ENCODE results near the gene TJP3. TPM values are rescaled to one million over a fixed set of nuclear protein-coding genes. Genes with fewer than 3 reads are reported as not detected.
A peak's percentile ranks its signal among the peaks of the same experiment; 100 is the strongest.

The TJP3 gene
- total RNA-seq, 1 donor from 2014 or later, result 21.7 TPM

DNA sequence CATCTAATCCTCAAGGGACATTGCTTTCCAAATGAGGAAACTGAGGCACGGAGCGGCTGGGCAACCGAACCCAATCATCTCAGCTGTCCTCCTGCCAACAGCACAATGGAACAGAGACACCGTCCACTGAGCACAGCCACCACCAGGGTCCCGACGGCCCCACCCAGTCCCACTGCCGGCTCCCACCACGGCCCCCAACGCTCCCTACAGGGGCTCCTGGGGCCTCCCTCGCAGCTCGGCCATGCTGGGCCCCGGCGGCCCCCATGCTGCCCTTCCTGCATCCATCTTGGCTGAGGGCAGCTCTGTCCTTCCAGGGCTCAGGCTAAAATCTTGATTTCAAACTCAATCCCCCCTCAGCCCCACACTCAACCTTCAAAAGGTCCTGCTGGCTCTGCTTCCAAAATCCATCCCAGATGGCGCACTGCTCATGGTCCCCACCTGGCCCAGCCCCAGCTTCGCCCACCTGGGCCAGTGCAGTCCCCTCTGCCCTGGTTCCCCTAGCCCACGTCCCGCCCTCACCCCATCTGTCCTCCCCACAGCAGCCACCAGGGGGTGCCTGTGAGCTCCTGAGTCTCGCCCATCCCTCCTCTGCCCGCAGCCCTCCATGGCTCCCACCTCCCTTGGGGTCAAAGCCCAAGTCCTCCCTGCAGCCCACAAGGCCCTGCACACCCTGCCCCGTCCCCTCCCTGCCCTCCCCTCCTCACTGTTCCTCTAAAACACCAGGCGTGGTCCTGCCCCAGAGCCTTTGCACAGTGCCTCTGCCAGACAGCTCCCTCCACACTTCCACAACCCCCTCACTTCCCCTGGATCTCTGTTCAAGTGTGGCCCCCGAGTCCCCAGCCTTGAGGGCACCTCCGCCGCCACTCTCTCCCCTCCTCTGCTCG, 15.8 kb upstream of the TJP3 start:
- peaks cover 2% of the 10 kb centered on the region for H3K4me1 Mint-ChIP-seq
- peaks cover 5% of the 10 kb centered on the region for H3K9me3 Mint-ChIP-seq
- no peaks in the 10 kb centered on the region for H3K27me3 Mint-ChIP-seq (ENCODE audit: low read depth)
- TF ChIP-seq, protein P1, sequence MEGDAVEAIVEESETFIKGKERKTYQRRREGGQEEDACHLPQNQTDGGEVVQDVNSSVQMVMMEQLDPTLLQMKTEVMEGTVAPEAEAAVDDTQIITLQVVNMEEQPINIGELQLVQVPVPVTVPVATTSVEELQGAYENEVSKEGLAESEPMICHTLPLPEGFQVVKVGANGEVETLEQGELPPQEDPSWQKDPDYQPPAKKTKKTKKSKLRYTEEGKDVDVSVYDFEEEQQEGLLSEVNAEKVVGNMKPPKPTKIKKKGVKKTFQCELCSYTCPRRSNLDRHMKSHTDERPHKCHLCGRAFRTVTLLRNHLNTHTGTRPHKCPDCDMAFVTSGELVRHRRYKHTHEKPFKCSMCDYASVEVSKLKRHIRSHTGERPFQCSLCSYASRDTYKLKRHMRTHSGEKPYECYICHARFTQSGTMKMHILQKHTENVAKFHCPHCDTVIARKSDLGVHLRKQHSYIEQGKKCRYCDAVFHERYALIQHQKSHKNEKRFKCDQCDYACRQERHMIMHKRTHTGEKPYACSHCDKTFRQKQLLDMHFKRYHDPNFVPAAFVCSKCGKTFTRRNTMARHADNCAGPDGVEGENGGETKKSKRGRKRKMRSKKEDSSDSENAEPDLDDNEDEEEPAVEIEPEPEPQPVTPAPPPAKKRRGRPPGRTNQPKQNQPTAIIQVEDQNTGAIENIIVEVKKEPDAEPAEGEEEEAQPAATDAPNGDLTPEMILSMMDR (IDR thresholded peaks at IDR 0.05; ENCODE audit: unreplicated experiment), result peak; percentile 51
- peaks cover 23% of the 10 kb centered on the region for H3K36me3 Mint-ChIP-seq
- H3K27ac Mint-ChIP-seq, result no peak overlapping the region
- no peak for DNase-seq (ENCODE audit: low spot score in 2 of 2, unreplicated experiment in 2 of 2)
- no peak overlapping the region for H3K4me3 Mint-ChIP-seq

DNA sequence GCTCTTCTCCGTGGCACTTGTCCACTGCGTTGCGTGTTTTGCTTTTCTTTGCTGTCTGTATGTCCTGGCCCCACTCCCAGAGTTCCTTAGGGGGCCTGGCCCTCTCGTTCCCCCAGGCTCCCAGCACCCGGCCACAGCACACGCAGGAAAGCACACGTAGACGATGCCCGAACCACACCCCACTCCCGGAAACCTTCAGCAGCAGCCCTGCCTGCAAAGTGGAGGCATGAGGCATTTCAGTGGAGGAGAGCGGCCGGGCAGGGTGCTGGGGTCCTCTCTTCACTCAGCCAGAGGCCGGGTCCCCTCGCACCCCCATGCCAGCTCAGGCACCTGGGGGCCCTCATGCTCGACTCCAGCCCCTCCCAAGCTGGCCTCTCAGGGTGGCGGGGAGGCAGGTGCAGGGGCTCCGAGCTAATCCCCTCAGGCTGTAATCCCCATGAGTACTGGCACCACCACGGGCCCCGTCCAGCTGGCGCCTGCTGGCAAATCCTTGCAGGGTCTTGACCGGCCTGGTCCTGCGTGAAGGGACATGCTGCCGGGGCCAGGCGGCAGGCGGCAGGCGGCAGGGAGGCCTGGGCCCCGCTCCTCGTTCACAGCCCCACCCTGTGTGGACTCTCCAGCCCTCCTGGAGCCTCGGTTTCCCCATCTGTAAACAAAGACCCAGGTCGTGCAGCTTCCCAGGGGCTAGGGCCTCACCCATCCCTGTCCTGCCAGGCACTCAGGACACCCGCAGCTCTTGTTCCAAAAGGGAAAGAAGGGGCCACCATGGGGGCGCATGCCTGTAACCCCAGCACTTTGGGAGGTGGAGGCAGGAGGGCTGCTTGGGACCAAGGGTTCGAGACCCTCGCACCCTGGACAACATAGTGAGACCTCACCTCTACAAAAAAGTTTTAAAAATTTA, 14.9 kb upstream of the TJP3 start:
- peaks cover 23% of the 10 kb centered on the region for H3K36me3 Mint-ChIP-seq
- H3K4me3 Mint-ChIP-seq, result no peak overlapping the region
- H3K9me3 Mint-ChIP-seq, result peaks cover 5% of the 10 kb centered on the region
- TF ChIP-seq, protein P1 (IDR thresholded peaks at IDR 0.05; ENCODE audit: unreplicated experiment), result no peak
- H3K4me1 Mint-ChIP-seq, result peaks cover 4% of the 10 kb centered on the region
- H3K27ac Mint-ChIP-seq, result no peak overlapping the region
- no peak for DNase-seq (ENCODE audit: low spot score in 2 of 2, unreplicated experiment in 2 of 2)
- no peaks in the 10 kb centered on the region for H3K27me3 Mint-ChIP-seq (ENCODE audit: low read depth)

DNA sequence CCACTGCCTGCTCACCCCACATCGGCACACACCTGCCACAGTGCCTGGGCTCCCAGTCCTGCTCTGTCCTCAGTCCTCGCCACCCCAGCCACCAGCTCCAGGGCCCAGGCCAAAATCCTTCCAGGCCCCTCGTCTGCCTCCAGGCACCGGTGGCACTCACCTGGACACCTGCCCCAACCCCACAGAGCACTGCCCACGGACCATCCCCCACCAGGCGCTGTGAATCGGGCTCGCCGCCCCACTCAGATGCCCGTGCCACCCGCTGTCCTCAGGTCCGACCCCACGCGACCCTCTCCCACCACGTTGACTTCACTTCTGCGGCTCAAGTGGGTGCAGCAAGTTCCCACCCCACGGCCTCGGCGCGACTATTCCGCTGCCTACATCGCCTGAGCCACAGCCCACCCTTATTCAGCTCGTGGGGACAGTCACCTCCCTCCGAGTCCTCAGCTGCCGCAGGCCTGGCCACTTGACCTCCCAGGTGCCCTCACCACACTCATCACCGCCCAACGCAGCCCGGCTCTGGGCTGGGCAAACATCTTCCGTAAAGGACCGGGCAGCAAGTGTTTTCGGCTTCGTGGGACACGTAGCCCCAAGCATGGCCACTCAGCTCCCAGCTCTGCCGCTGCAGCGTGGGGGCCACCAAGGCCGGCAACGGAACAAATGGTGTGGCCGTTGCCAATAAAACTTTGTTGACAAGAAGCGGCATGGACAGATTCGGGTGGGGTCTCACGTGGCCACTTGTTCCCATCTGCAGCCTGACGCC, 13.6 kb upstream of the TJP3 start:
- H3K9me3 Mint-ChIP-seq, result peaks cover 5% of the 10 kb centered on the region
- no peak overlapping the region for H3K4me3 Mint-ChIP-seq
- H3K36me3 Mint-ChIP-seq, result peaks cover 23% of the 10 kb centered on the region
- no peak overlapping the region for H3K27ac Mint-ChIP-seq
- no peaks in the 10 kb centered on the region for H3K27me3 Mint-ChIP-seq (ENCODE audit: low read depth)
- TF ChIP-seq, protein P1 (IDR thresholded peaks at IDR 0.05; ENCODE audit: unreplicated experiment), result no peak
- DNase-seq (ENCODE audit: low spot score in 2 of 2, unreplicated experiment in 2 of 2), result no peak
- H3K4me1 Mint-ChIP-seq, result peaks cover 11% of the 10 kb centered on the region

DNA sequence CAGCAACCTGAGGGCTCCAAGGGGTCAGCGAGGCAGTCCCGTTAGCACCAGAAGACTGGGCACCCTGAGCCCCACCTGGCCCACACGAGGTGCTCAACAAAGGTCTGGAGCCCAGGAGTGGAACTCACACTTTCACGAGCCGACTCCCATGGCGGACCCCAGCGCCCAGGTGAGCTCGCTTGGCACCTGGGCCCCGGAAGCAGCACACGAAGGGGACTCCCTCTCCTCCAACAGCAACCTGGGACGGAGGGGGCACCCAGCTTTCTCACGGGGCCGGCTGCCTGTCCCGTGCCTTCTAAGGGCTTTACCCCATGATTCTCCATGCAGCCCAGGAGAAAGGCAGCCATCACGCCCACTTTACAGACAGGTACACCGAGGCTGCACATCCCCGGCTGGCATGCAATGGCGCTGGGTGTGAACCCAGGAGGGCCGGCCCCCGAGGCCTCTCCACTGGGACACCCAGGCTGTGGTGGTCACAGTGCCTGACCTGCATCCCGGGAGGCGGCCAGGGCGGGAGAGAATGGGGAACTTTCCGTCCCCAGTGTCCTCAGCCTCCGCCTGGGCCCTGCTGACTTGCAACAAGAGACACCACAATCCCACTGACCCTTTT, 13.0 kb upstream of the TJP3 start:
- DNase-seq (ENCODE audit: low spot score in 2 of 2, unreplicated experiment in 2 of 2), result no peak
- peaks cover 18% of the 10 kb centered on the region for H3K36me3 Mint-ChIP-seq
- H3K27ac Mint-ChIP-seq, result no peak overlapping the region
- peaks cover 4% of the 10 kb centered on the region for H3K9me3 Mint-ChIP-seq
- no peaks in the 10 kb centered on the region for H3K27me3 Mint-ChIP-seq (ENCODE audit: low read depth)
- peaks cover 11% of the 10 kb centered on the region for H3K4me1 Mint-ChIP-seq
- TF ChIP-seq, protein P1 (IDR thresholded peaks at IDR 0.05; ENCODE audit: unreplicated experiment), result no peak
- H3K4me3 Mint-ChIP-seq, result no peak overlapping the region
